Measurements from ENCODE around the gene SLC4A11.
"Not testable (repeated sequence)": the region's sequence is repeated elsewhere in the genome, so short reads cannot be mapped to it uniquely, and the experiment has no call there.

Gene SLC4A11

DNA sequence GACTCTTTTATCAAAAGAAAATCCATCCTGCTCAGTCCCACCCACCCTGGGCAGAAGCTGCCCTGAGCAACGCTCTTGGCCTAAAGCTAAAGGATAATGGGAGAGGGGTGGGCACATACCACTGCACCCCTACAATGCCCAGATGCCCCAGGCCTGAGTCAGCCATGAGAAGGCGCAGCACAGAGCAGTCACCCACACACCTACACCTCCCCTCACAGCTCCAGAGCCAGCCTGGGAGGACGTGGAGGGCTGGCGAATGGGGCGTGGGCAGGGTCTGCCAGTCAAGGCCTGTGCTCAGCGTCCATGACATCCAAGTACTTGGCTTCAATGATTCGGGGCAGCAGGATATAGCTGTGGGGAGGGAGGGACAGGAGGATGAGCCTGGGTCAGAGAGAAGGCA is 11.5 kb downstream of the SLC4A11 start:
- DNase-seq: no peak

DNA sequence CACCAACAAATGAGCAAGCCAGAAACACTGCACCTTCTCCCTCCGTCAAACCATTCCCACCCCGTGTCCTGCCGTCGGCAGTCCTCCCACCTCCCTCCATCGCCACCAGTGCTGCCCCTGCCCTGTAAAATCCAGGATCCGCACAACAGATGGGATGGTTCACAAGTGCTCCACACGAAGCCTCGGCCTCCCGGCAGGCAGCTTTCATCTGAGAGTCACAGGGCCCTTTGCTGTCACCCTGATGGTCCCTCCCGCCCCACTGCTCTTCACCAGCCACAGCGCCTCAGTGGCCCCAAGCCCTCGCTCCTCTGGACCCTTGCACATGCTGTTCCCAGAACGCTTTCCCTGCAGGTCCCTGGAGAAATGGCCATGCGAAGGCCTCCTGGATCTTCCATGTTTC is 12.1 kb downstream of the SLC4A11 start:
- no peak for DNase-seq

DNA sequence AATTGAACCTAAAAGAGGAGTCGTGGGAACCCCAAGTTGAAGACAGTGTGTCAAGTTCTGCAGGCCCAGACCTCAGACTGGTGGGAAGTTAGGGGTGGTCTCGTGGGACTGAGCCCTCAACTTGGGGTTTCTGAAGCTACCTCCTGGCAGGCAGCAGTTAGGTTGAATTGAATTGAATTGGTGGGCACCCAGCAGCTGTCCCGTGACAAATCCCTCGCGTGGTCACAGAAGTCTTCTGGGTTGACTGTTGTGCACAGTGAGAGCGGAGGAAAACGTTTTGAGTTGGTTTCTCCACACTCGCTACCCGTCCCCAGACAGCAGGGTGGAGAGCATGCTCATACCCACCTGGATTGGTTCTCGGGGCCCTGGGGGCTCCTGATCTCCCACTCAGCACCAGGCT is 12.9 kb downstream of the SLC4A11 start:
- no peak for DNase-seq

DNA sequence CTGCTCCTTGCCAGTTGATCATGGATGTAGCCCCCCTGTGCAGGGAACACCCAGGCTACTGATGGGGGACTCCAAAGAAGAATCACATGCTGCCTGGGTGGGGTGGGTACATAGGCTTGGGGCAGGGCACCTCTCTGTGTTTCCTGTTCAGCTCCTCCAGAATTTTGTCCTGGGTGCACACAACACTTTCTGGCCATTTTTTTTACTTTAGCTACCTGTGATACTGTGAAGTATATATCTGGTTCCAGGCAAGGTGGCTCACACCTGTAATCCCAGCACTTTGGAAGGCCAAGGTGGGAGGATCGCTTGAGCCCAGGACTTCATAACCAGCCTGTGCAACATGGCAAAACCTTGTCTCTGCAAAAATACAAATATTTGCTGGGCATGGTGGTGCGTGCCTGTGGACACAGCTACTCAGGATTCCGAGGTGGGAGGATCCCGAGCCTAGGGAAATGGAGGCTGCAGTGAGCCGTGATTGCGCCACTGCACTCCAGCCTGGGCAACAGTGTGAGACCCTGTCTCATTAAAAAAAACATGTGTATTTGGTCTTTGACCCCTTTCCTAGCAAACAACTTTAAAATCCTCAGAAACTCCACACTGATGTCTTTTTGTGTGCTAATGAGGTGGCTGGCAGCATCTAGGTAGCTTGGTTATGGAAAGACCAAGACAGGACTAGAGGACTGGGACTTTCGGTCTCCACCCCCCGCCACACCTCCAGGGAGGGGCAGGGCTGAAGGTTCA is 14.1 kb downstream of the SLC4A11 start:
- DNase-seq: no peak

DNA sequence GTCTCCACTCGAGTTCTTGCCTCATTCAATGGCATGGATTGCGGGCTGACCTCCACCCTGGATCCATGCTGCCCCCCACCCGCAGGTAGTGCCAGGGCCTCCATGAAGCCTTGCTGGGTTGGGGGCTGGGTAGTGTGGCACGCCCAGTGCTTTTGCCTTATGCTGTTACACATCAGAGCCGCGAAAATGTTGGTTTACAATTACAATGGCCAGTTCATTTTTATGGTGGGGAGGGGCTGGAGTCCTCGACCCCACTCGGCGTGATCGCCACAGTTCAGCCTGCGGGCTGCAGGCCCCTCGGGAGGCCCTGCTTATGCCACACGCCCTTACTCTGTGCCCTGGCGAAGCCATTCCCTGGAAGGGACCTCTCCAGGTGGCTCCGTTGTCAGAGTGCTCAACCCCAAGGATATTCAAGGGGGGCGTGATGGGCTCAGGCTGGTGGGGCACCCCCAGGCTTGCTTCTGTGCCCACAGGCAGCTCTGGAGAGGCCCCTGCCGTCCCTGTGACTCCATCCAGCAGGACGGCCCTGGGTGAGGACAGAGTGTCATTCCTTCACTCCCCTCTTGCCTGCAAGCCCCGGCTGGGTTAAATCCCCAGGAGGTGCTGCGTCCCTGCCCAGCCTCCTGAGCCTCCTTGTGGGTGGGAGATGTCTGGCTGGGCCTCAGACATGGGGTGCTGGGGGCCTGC is 14.9 kb downstream of the SLC4A11 start:
- DNase-seq: no peak

DNA sequence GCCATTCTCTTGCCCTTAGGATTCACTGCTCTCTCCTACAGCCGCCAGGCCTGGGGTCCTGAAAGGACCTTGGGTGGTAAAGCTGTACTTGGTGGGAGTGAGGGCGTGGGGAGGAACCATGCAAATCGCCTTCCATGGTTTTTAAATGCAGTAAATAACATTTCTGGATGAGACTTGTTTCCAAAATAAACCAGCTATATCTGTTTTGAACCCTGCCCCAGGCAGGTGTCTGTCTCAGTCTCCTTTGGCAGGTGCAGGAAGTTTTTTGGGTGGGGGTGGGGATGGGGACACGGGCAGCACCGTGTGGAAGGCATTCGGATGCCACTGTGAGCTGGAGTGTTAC is 15.4 kb downstream of the SLC4A11 start:
- no peak for DNase-seq

DNA sequence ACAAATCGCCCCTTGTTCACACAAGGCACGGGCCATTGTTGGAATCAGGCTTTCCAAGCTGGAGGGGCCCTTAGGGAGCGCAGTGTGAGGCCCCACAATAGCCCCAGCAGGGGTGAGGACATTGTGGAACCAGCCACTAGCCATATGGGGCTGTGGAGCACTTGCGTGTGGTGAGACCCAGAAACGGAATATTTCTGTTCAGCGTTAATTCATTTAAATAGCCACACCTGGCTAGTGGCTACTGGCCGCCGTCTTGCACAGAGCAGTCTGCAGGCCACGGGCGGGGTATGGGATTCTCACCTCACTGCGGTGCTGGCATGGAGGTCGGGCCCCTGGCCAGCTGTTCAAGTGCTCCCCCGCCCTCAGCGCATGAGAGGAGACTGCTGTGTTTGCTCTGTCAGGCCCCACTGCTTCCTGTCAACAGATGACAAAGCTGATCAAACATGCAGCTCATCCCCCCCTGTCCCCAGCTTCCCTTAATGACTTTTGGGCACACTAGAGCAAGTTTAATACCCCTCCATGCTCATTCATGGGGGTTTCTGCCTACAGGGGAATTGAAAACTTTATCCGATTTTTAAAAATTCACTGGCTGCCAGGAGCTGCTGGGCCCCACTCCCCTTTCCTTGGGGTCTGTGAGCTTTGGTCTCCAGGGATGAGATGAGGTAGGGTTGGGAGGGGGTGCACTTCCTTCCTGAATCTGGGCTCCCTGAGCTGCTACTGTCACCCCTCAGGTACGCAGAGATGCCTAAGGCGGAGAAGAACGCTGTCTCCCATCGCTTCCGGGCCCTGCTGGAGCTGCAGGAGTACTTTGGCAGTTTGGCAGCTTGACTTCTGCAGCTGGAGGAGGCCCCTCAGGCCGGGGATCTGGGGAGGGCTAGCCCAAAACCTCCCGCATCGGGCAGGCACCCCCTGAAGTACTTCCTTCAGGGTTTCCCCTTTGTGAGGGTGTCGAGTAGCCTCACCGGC is 16.1 kb downstream of the SLC4A11 start:
- peak; percentile 97 for DNase-seq

DNA sequence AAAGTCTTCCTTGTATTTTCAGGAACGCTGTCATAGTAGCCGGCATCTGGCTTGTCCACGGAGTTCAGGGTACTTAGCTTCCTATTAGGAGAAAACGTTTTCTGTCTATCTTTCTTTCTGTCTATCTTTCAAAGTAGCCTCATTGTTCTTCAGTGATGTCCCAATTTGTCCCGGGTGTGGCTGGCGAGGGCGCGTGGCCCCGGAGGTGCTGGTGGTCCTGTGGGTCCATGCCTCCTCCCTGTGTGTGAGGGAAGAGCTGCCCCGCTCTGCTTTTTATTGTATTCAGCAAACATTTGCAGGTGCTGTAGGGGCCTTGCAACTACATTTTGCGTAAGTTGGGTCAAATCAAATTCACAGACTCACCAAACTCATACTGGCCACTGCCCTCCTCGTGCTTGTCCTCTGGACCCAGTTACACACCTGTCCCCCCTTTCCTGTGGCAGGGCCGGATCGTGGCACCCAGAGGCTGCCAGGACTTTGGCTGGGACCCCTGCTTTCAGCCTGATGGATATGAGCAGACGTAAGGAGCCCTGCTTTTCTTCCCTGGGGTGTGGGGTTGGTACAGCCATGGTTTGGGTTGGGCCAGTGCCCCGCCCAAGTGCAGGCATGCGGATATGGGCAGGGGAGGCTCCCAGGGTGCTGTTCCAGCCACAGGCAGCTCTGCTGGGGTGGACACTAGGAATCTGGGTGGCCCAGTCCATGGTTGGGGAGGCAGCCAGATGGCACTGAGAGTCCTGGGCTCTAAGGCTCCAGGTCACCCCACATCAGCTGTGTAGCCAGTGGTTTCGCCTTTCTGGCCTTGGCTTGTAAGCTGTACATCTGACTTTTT is 17.4 kb downstream of the SLC4A11 start:
- DNase-seq: peak; percentile 14

DNA sequence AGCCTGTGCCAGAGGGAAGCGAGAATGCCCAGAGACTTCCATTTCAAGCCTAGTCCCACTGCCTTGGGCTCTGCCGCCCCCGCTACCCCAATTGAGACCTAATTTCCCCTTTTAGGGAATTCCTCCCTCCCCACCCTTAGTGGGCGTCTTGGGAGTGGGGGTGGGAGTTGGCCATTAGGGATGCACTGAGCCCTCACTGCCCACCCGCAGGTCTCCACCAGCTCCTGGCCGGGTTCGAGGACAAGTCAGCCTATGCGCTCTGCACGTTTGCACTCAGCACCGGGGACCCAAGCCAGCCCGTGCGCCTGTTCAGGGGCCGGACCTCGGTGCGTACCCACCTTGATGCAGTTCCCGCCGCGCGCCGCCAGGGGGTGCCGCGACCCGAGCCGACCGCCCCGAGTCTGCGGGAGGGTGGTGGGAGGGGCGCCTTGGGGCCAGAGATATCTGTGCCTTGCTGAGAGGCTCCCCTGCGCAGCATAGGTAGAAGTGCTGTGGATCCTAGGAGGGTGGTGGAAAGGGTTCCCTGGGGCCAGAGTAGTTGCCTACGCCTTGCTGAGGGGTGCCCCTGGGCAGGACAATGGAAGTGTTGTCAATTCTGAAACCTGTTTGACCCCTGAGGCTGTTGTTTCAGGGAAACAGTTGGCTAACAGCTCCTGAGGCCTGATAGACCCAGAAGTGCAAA is 20.5 kb downstream of the SLC4A11 start:
- DNase-seq: peak; percentile 42

DNA sequence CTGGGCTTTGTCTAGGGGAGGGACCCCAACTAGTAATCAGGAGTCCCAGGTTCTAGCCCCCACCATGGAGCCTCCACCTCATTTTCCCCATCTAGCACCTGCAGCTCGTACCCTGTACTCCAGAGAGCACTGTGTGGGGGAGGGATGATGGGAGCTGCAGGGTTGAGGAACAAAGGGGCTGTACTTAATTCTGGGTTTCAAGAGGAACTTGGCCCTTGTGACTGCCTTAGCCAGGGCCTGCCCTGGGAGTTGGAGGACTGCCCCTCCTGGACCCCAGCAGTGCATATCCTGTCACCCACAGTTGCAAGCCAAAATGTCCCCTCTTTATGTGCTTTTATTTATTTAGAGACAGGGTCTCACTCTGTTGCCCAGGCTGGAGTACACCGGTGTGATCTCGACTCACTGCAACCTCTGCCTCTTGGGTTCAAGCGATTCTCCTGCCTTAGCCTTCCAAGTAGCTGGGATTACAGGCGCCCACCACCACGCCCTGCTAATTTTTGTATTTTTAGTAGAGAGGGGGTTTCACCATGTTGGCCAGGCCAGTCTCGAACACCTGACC is 23.6 kb downstream of the SLC4A11 start:
- DNase-seq: not testable (repeated sequence)

DNA sequence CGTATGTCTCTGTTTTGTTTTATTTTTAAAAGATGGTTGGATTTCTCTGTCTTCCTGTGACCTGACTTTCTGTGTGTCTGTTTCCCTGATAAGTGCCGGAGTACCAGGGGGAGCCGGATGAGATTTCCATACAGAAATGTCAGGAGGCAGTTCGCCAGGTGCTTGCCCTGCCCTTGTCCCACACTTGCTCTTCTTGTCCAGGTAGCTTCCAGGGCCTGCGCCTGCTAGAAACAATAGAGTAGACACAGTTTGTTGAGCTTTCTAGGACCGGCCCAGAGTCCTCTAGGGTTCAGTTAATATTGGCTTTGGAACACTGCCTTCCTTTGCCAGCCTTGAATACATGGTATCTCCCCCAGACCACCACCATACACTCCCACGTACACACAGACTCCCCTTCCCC is 25.8 kb downstream of the SLC4A11 start:
- DNase-seq: no peak

DNA sequence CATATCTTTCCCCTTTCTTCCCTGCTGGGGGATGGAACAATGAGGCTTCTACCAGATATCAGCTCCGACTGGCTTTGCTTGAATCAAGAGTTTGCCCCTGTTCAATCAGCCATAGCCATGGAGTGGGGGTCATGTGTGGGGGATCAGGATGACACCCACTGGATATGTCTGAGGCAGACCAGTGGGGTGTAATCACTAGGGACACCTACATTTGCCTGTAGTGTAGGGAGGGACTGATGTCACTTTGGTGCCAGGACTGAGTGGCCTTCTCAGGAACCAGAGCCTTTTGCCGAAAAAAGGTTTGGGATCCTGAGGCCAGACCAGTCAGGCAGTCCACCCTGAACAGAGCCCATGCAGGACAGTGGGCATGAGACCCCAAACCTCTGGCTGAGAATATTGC is 28.6 kb downstream of the SLC4A11 start:
- no peak for DNase-seq

DNA sequence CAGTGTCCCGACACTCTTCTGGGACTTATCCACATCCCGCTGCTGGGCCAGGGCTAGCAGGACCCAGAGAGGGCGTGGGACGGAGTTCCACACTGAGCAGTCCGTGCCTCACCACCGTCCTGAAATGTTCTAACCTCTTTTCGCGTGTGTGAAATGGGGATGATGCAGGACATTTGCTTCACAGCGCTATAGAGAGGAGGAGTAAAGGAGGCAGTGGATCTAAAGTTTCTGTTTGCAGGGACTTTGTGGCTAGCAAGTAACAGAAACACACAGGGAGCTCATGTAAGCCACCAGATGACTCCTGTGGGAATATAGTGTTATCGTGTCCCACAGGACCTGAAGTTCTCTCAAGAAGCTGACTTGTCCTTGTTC is 29.1 kb downstream of the SLC4A11 start:
- DNase-seq: no peak

DNA sequence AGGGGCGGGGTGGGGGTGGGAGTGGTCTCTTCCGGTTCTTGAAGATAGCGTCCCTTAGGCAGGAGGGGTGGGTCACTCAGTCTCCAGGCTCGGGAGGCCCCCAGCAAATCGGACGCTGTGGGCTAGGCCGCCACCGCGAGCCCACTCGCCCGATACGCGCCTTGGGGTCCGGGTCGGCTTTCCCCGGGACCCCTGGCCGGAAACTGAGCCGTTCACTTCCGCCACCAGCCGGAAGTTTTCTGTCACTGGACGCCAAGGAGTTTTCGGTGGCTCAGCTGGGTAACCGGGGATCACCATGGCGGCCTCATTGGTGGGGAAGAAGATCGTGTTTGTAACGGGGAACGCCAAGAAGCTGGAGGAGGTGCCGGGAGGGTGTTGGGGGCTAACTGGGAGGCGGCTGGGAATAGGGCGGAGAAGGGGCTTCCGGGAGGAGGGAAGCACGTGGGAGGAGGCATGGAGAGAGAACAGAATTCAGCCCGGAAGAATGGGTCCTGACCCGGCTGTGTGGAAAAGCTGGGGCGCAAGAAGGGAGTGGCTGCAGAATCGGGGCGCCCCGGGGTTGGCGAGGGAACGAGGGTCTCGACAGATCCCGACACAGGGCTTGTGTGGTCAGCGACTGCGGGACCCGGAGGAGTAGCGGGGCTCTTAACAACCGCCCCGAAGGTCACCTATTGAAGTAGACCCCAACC is 29.6 kb downstream of the SLC4A11 start, which contains the start of gene ITPA:
Gene ITPA, plus strand, starts transcription at position 242 of the 689 bp plus-strand sequence. Its CDS starts 54 bp downstream, at position 296.
- peak; percentile 19 for DNase-seq

DNA sequence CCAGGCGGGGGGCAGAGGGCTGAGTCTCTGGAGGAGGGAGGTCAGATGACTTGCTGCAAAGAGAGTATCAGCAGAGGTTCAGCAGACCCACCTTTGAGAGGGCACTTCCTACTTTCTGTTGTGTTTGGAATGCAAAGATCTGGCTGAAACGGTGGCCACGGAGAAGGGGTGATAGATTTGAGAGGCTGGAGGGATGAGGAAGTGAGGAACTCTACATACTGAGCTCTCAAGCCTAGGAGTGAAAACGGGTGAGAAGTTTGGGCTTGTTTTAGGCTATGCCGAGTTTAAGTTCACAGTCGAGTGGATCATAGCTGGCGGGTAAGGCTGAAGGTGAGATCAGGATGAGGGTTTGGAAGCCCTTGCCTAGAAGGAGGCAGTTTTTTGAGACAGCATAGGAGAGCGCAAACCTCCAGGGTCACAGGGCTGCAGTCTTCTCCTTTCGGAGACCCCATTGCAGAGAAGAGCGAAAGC is 30.2 kb downstream of the SLC4A11 start:
- DNase-seq: no peak

DNA sequence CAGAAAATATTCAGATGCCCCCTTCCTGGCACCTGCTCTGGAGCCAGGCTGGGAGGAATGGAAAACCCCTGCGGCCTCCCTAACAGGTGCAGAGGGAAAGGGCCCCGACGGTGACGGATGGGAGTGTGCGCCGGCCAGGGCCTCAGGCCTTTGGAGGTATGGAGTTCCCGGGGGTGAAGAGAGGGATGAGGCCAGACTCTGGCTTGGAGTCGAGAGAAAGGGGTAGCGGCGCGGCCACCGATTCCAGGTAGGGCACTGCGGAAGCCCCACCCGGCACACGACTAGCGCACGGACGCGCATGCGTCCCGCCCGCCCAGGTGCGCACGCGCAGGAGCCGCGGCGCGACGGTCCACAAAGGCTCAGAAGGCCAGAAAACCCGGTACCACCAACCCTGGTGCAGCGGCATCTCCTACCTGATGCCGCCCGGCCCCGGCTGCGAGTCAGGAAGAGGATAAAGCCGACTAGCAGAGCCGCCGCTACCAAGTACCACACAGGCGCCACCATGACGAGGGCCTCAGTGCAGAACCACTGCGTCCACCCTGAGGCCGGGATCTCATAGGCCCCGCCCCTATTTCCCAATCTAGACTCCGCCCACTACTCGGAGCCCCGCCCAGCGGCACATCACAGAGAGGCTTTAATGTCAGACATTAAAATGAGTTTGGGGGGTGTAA is 34.7 kb downstream of the SLC4A11 start, which contains the start of gene DDRGK1:
Gene DDRGK1, minus strand, starts transcription at position 559 of the 671 bp plus-strand sequence. Its CDS starts 55 bp downstream, at position 504.
- DNase-seq: peak; percentile 83

DNA sequence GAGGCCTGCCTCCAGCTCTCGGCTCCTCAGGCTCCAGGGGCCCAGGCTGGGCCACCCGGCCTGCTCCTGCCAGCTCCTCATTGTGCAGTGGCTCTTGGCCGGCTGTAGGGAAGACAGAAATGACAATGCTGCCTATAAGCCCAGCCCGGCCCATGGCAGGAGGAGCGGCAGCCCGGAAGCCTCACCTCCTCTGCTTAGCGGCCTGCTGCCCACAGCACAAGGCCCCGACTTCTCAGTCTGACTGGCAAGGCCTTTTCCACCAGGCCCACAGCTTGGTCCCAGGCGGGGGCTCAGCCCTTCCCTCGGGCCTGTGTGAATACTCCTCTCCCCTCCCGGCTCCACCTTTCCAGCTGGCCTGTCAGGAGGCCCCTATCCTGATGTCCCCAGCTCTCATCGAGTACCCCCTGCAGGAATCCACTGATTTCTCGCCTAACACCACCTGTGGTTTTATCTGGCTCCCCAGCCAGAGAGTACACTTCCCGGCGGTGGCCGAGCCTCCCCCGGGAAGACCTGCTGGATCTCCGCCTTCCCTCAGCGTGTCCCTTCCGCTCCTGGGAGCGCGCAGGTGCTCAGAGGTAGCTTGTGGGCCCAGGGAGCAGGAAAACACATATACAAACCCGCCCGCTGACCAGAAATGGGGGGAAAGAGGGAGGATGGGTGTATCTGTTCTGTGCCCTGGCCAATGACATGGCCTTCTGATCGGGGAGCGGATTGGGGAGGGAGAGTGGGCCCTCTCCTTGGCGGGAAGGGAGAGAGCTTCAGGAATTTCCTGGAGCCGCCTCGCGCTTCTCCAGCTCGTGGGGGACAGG is 35.5 kb downstream of the SLC4A11 start:
- DNase-seq: peak; percentile 51

DNA sequence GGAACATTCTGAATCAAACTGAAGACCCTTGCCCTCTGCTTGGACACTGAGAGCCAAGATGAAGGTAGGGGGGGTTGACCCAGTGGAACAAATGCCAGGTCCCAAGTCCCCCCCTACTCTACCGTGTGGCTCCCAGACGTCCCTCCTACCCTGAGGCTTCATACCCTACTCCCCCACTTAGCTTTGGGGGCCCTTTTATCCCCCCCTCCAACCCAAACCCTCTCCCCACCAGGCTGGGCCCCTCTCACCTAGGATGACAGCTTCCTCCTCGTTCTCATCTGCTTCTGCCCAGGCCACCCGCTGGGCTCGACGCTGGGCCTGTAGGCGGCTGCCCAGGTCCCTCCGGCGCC is 36.0 kb downstream of the SLC4A11 start:
- no peak for DNase-seq

All from NCI-H1092 (cell line).